ENCODE results near the gene THRA. TPM values are rescaled to one million over a fixed set of nuclear protein-coding genes. Genes with fewer than 3 reads are reported as not detected.

THRA gene
- total and polyA plus RNA-seq, 2 donors (not counting 3 experiments of a cell fraction or from before 2014, with no cell fraction given), result 17.4 to 29.6 TPM

DNA sequence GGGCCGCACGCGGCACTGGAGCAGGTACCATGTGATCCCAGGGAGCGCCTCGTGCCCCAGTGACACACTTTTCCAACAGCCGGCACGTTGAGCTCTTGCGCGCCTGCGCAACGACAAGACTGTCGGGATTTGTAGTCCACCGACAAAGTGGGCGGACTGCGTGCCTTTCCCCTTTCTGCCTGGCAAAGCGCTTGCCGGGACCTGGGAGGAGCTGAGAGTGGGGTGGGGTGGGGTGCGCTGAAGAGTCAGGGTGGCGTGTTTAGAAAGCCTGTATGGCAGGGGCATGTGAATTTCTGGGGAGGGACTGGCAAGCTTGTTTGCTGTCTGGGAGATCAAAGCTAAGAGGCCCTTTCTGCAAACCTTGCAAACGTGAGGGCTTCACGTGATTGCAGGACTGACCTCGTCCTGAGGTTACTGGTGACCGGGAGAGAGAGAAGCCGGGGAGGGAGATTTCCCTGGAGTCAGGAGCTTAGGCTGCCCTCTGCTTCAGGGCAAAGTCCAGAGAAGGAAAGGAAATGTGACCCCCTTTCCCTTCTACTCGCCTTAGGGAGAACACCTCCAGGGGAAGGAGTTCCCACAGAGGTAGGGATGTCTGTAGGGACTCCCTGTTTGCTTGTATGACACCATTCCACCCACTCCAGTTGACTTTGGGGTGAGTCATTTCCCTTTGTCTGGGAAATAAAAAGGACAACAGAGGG, 38.1 kb downstream of the THRA start:
- CTCF ChIA-PET, result interaction anchor here (1.0 to 5.0 kb wide), 8 partner anchors 10 to 68 kb away, joined by 3 to 138 read pairs (median 9); partner anchors contain the start of gene THRA
- DNase-seq (ENCODE audit: low read depth, low spot score), result peak; percentile 98
- H3K4me2 ChIP-seq (ENCODE audit: insufficient read depth, low read length), result peak overlapping the region; percentile 68
- BruUV-seq (replicated peaks), result TSS peak; percentile 64
- no peaks in the 10 kb centered on the region for H3K9me1 ChIP-seq (replicated peaks; ENCODE audit: control insufficient read depth, extremely low read depth, insufficient read depth, low read length)
- H3K4me3 ChIP-seq (replicated peaks in 1 of 3; ENCODE audit: insufficient read depth in 1 of 3, low read depth in 1 of 3, low read length in 3 of 3), result peak overlapping the region in 2 of 3 experiments; percentile 28 to 48
- H3K9me3 ChIP-seq (replicated peaks; ENCODE audit: control insufficient read depth, insufficient read depth, low read length), result no peaks in the 10 kb centered on the region
- peak overlapping the region; percentile 93 for H3K27ac ChIP-seq (ENCODE audit: insufficient read depth, low read depth, low read length)
- H4K20me1 ChIP-seq (replicated peaks; ENCODE audit: control insufficient read depth, extremely low read depth, insufficient read depth, low read length), result no peaks in the 10 kb centered on the region
- peak overlapping the region; percentile 75 for H3K9ac ChIP-seq (replicated peaks; ENCODE audit: extremely low read depth, insufficient read depth, low read length)
- H3K4me1 ChIP-seq (ENCODE audit: control insufficient read depth, extremely low read depth, insufficient read depth, low read length), result peaks cover 39% of the 10 kb centered on the region
- peak; percentile 100 for FAIRE-seq
- H3K36me3 ChIP-seq (ENCODE audit: control insufficient read depth in 2 of 2, extremely low read depth in 1 of 2, insufficient read depth in 2 of 2, low read length in 2 of 2), result peaks cover 0 to 11% of the 10 kb centered on the region in 2 experiments
- no peak for TF ChIP-seq EZH2 (IDR thresholded peaks at IDR 0.05; ENCODE audit: borderline replicate concordance, low read depth, low read length, severe bottlenecking)
- TF ChIP-seq GATA2 (IDR thresholded peaks at IDR 0.05; ENCODE audit: insufficient read depth, insufficient read length, low read depth, low read length), result no peak
- peak; percentile 37 for TF ChIP-seq POLR2AphosphoS5 (IDR thresholded peaks at IDR 0.05; ENCODE audit: insufficient read depth, low read depth, low read length)
- TF ChIP-seq, protein P1, sequence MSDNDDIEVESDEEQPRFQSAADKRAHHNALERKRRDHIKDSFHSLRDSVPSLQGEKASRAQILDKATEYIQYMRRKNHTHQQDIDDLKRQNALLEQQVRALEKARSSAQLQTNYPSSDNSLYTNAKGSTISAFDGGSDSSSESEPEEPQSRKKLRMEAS (IDR thresholded peaks at IDR 0.05; ENCODE audit: insufficient read depth, insufficient read length), result peak; percentile 98
- TF ChIP-seq, protein P2, sequence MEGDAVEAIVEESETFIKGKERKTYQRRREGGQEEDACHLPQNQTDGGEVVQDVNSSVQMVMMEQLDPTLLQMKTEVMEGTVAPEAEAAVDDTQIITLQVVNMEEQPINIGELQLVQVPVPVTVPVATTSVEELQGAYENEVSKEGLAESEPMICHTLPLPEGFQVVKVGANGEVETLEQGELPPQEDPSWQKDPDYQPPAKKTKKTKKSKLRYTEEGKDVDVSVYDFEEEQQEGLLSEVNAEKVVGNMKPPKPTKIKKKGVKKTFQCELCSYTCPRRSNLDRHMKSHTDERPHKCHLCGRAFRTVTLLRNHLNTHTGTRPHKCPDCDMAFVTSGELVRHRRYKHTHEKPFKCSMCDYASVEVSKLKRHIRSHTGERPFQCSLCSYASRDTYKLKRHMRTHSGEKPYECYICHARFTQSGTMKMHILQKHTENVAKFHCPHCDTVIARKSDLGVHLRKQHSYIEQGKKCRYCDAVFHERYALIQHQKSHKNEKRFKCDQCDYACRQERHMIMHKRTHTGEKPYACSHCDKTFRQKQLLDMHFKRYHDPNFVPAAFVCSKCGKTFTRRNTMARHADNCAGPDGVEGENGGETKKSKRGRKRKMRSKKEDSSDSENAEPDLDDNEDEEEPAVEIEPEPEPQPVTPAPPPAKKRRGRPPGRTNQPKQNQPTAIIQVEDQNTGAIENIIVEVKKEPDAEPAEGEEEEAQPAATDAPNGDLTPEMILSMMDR (IDR thresholded peaks at IDR 0.05; ENCODE audit: extremely low read depth in 1 of 2, insufficient read depth in 1 of 2, low read depth in 1 of 2, low read length in 2 of 2), result no peak
- TF ChIP-seq MYC (IDR thresholded peaks at IDR 0.05; ENCODE audit: low read depth, low read length), result peak; percentile 69
- TF ChIP-seq JUN (IDR thresholded peaks at IDR 0.05; ENCODE audit: borderline replicate concordance, insufficient read depth, insufficient read length, low read depth), result peak; percentile 92
- peak; percentile 5 for TF ChIP-seq POLR2A (IDR thresholded peaks at IDR 0.05; ENCODE audit: low read depth, low read length)
- peak; percentile 91 for TF ChIP-seq FOS (IDR thresholded peaks at IDR 0.05; ENCODE audit: borderline replicate concordance, insufficient read depth, low read length)
- POLR2A ChIA-PET, result interaction anchor here (0.6 to 3.7 kb wide), 6 partner anchors 9 to 255 kb away, joined by 3 to 56 read pairs (median 6); partner anchors contain the start of gene CASC3
- dilution Hi-C loops (cut with MboI; ENCODE audit: extremely low pct_ligation_motif_present, low sequenced_read_pairs) (no loop called here), intact Hi-C loops (cut with micrococcal nuclease) (loop anchor here (1.0 kb wide), 3 partner anchors 7 to 82 kb away; no protein-coding TSS in a partner anchor)
- no peaks in the 10 kb centered on the region for H3K27me3 ChIP-seq (ENCODE audit: control insufficient read depth in 2 of 2, insufficient read depth in 2 of 2, low read length in 2 of 2)
- peak overlapping the region; percentile 32 for H2AFZ ChIP-seq (ENCODE audit: low read depth, low read length)
- no peaks in the 10 kb centered on the region for H3K79me2 ChIP-seq (ENCODE audit: control insufficient read depth, insufficient read depth, low read length)

Data from endothelial cell of umbilical vein (primary cell).